Lung (tissue), 12 donors: ENCODE measurements around the gene FKBP10. TPM values are rescaled to one million over a fixed set of nuclear protein-coding genes. Genes with fewer than 3 reads are reported as not detected.

Experiments used
- ATAC-seq: fragments of 200-7000 bp; cut with Tn5 transposase; one replicate; pipeline ENCODE4 v1.9.1; 2020; ENCODE audit warnings: moderate number of reproducible peaks; ENCODE audit not compliant: insufficient read depth, low FRiP score
- DNase-seq, 3 donors: peaks; one replicate each; pipeline ENCODE4 v3.0.0-alpha.2; 2013 to 2017
- H3K27ac ChIP-seq, 2 donors: one replicate each; pipeline ENCODE4 v1.5.1; 2013; ENCODE audit warnings: mild to moderate bottlenecking in 2 of 2, moderate library complexity in 2 of 2, control low read depth in 1 of 2, inconsistent platforms in 1 of 2, low read depth in 1 of 2, low read length in 1 of 2
- H3K27me3 ChIP-seq, 3 donors: one replicate each; pipeline ENCODE4 v1.5.1; 2013; ENCODE audit warnings: low read length in 2 of 3; ENCODE audit not compliant: control insufficient read depth in 3 of 3, insufficient read depth in 3 of 3
- H3K36me3 ChIP-seq, 4 donors: one replicate each; pipeline ENCODE4 v1.5.1; 2013; ENCODE audit warnings: low read length in 4 of 4, mild to moderate bottlenecking in 1 of 4, moderate library complexity in 1 of 4; ENCODE audit not compliant: control insufficient read depth in 4 of 4, insufficient read depth in 4 of 4
- H3K4me1 ChIP-seq, 5 donors: one replicate each; pipeline ENCODE4 v1.5.1; 2013; ENCODE audit warnings: low read length in 5 of 5, mild to moderate bottlenecking in 2 of 5, moderate library complexity in 1 of 5; ENCODE audit not compliant: control insufficient read depth in 5 of 5, insufficient read depth in 5 of 5
- H3K4me3 ChIP-seq: one replicate; pipeline ENCODE4 v1.5.1; 2013; ENCODE audit warnings: mild to moderate bottlenecking, control low read depth, moderate library complexity
- H3K9ac ChIP-seq, 2 donors: one replicate each; pipeline ENCODE4 v1.5.1; 2013; ENCODE audit warnings: low read length in 2 of 2, control low read depth in 1 of 2; ENCODE audit not compliant: insufficient read depth in 1 of 2
- H3K9me3 ChIP-seq, 4 donors: one replicate each; pipeline ENCODE4 v1.5.1; 2013; ENCODE audit warnings: low read length in 3 of 4, mild to moderate bottlenecking in 1 of 4, moderate library complexity in 1 of 4; ENCODE audit not compliant: control insufficient read depth in 4 of 4, insufficient read depth in 3 of 4
- CTCF ChIP-seq: IDR thresholded peaks from 2 replicates; pipeline ENCODE4 v1.5.1; 2012; ENCODE audit warnings: mild to moderate bottlenecking; ENCODE audit errors: control extremely low read depth, extremely low read depth
- WGBS, 2 donors: extraction: QIAGEN DNeasy Blood & Tissue Kit; methylation state at CpG; one replicate each; pipeline ENCODE4 v1.1.7; 2013; 5-methylcytosine and 5-hydroxymethylcytosine counted together
- polyA plus RNA-seq, 2 donors: library from polyadenylated mRNA; stranded (reverse); fragments of 200-250 nt; gene quantifications; one replicate each; pipeline ENCODE4 v1.2.1, GENCODE V29; 2013
- total RNA-seq, 2 donors: library from RNA; depleted of rRNA in 1 of 2; stranded (reverse); fragments of >200 nt in 1 of 2; gene quantifications; one replicate each; pipeline ENCODE4 v1.2.1, GENCODE V29; 2014 to 2021
- donor health status: control.
- donor health status: control.
- donor health status: Bipolar disorder and iron deficiency.
- donor health status: healthy.
- donor health status: DM: yes; HTN: yes; CAD: no.

Gene FKBP10
- total and polyA plus RNA-seq, 4 donors, result 32.6 to 64.4 (median 48.3) TPM

GRCh38 chr17:41863074-41863848 is 50.5 kb downstream of the FKBP10 start:
- Histone ChIP-seq H3K4me1 (peaks cover 8 to 27% (median 12%) of the 10 kb centered on the region in 5 donors), H3K9me3 (no peaks in the 10 kb centered on the region), H3K9ac (peak overlapping the region; percentile 73 to 91), H3K27me3 (no peaks in the 10 kb centered on the region), H3K27ac (no peak overlapping the region), H3K36me3 (peaks cover 0 to 4% (median 4%) of the 10 kb centered on the region in 4 donors), H3K4me3 (peak overlapping the region; percentile 13)
- no peak for TF ChIP-seq CTCF
- WGBS, 2 donors, result 54 to 62% methylated on average over 18 of the region's 18 CpGs
- DNase-seq, result no peak
- ATAC-seq, result no peak

- TF ChIP-seq CTCF, result no peak
- Histone ChIP-seq H3K9me3 (no peaks in the 10 kb centered on the region), H3K4me1 (peaks cover 8 to 27% (median 12%) of the 10 kb centered on the region in 5 donors), H3K4me3 (peak overlapping the region; percentile 82), H3K27me3 (no peaks in the 10 kb centered on the region), H3K36me3 (peaks cover 0 to 10% (median 7%) of the 10 kb centered on the region in 4 donors), H3K9ac (peak overlapping the region; percentile 73 to 91), H3K27ac (peak overlapping the region; percentile 90 to 93)
- no peak for DNase-seq
- WGBS, 2 donors, result 0 to 1% methylated on average over 25 of the region's 25 CpGs
- no peak for ATAC-seq
These were observed 51.7 kb downstream of the FKBP10 start for GRCh38 chr17:41864498-41864835.

- H3K9me3 ChIP-seq, result no peaks in the 10 kb centered on the region
- H3K27me3 ChIP-seq, result no peaks in the 10 kb centered on the region
- H3K9ac ChIP-seq, result peak within 1 kb of the TSS; percentile 73 to 91
- peaks cover 8 to 27% (median 12%) of the 10 kb centered on the region in 5 donors for H3K4me1 ChIP-seq
- H3K27ac ChIP-seq, result peak within 1 kb of the TSS; percentile 90 to 93
- ATAC-seq (peak; percentile 95), DNase-seq (peak; percentile 91 to 95 (median 92))
- H3K36me3 ChIP-seq, result peaks cover 0 to 13% (median 8%) of the 10 kb centered on the region in 4 donors
- WGBS, 2 donors, result 0% methylated on average over 73 to 90 of the region's 90 CpGs
- peak within 1 kb of the TSS; percentile 82 for H3K4me3 ChIP-seq
- TF ChIP-seq CTCF, result no peak
These were observed 52.2 kb downstream of the FKBP10 start, which contains the start of gene KLHL11 for GRCh38 chr17:41864836-41865595. KLHL11 (minus strand) TSS chr17:41865423; CDS start chr17:41865370, 53 bp downstream.
